Activated CD4-positive, alpha-beta memory T cell treated with anti-CD3 and anti-CD28 coated beads, Interleukin-2, amount 10 ng/mL, durations not matched to agents 7 days and 5 days (primary cell): ENCODE measurements around the gene APPBP2. TPM values are rescaled to one million over a fixed set of nuclear protein-coding genes. Genes with fewer than 3 reads are reported as not detected.
"Not testable (repeated sequence)": the region's sequence is repeated elsewhere in the genome, so short reads cannot be mapped to it uniquely, and the experiment has no call there.

Experiments
- CTCF ChIA-PET: fragments of 350-600 bp; sonication (Branson Sonifier 250); formaldehyde crosslinking; loops from one replicate; lab custom pipeline; 2021; ENCODE audit warnings: antibody characterized with exemption, inconsistent platforms; lab: Charles Lee
- POLR2A ChIA-PET: fragments of 350-600 bp; sonication (Branson Sonifier 250); formaldehyde crosslinking; loops from one replicate; lab custom pipeline; 2021; ENCODE audit warnings: antibody characterized with exemption; lab: Charles Lee
- DNase-seq: peaks from one replicate; pipeline ENCODE4 v3.0.0-alpha.2; 2020
- H3K27ac Mint-ChIP-seq: one replicate; pipeline ENCODE4 v1.8.0; 2021; ENCODE audit warnings: mild to moderate bottlenecking, mixed read lengths
- H3K27me3 Mint-ChIP-seq: one replicate; pipeline ENCODE4 v1.8.0; 2021; ENCODE audit warnings: mixed read lengths
- H3K36me3 Mint-ChIP-seq: one replicate; pipeline ENCODE4 v1.8.0; 2021; ENCODE audit warnings: low read depth, mixed read lengths
- H3K4me1 Mint-ChIP-seq: one replicate; pipeline ENCODE4 v1.8.0; 2021; ENCODE audit warnings: mixed read lengths
- H3K4me3 Mint-ChIP-seq: one replicate; pipeline ENCODE4 v1.8.0; 2021; ENCODE audit warnings: mild to moderate bottlenecking, mixed read lengths
- H3K9me3 Mint-ChIP-seq: one replicate; pipeline ENCODE4 v1.8.0; 2021; ENCODE audit warnings: mixed read lengths
- total RNA-seq, 2 experiments: library from RNA; stranded (reverse); gene quantifications; one replicate each; pipeline ENCODE4 v1.2.3, GENCODE V29; 2021

Gene APPBP2
- total RNA-seq, 2 experiments from 2014 or later, result 34.9 to 36.0 TPM

DNA sequence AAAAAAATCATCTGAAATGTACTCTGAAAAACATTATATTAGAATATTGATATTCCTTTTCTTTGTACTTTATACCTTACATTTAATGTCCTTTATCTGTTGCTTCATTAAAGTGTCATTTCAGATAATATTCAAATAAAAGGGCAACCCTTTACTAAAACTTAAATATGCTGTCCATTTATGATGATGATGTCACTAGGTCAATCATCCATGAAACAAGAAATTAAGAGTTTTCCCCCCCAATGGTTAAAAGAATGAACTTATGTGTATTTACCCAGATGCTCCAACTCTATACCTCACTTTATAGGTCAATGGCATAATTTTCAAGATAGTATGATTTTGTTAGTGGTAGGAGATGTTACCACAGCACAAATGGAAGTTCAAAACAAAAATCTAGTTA lies 15.3 kb downstream of the APPBP2 start:
- POLR2A ChIA-PET, result no interaction called here
- Mint-ChIP-seq H3K4me3 (no peak overlapping the region), H3K27ac (no peak overlapping the region), H3K4me1 (peaks cover 12% of the 10 kb centered on the region), H3K27me3 (no peaks in the 10 kb centered on the region), H3K36me3 (peaks cover 31% of the 10 kb centered on the region), H3K9me3 (no peaks in the 10 kb centered on the region)
- no peak for DNase-seq
- CTCF ChIA-PET, result interaction anchor here (0.6 kb wide), 1 partner anchor 435 kb away, joined by 4 read pairs; no protein-coding TSS in a partner anchor

DNA sequence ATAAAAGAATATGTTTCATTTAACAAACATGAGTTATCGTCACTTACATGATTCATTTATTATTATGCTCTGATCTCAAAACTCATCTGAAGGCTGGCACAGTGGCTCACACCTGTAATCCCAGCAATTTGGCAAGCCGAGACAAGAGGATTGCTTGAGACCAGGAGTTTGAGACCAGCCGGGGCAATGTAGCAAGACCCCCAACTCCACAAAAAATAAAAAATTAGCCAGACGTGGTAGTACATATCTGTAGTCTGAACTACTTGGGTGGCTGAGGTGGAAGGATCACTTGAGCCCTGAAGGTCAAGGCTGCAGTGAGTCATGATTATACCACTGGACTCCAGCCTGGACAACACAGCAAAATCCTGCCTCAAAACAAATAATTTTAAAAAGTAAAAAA lies 16.0 kb downstream of the APPBP2 start:
- no peak for DNase-seq
- Mint-ChIP-seq H3K4me1 (peaks cover 12% of the 10 kb centered on the region), H3K27me3 (no peaks in the 10 kb centered on the region), H3K9me3 (no peaks in the 10 kb centered on the region), H3K27ac (no peak overlapping the region), H3K4me3 (no peak overlapping the region), H3K36me3 (peaks cover 31% of the 10 kb centered on the region)
- ChIA-PET POLR2A (no interaction called here), CTCF (no interaction called here)

GRCh38 chr17:60508384-60508980 lies 17.6 kb downstream of the APPBP2 start:
- no peak for DNase-seq
- H3K36me3 Mint-ChIP-seq, result peaks cover 21% of the 10 kb centered on the region
- ChIA-PET CTCF (no interaction called here), POLR2A (interaction anchor here (1.2 kb wide), 1 partner anchor 13 kb away, joined by 3 read pairs; no protein-coding TSS in a partner anchor)
- H3K4me3 Mint-ChIP-seq, result no peak overlapping the region
- no peaks in the 10 kb centered on the region for H3K9me3 Mint-ChIP-seq
- peaks cover 12% of the 10 kb centered on the region for H3K4me1 Mint-ChIP-seq
- no peaks in the 10 kb centered on the region for H3K27me3 Mint-ChIP-seq
- H3K27ac Mint-ChIP-seq, result no peak overlapping the region

- Mint-ChIP-seq H3K27me3 (no peaks in the 10 kb centered on the region), H3K4me3 (no peak overlapping the region)
- POLR2A ChIA-PET, result no interaction called here
Measured at GRCh38 chr17:60506312-60506711, 19.7 kb downstream of the APPBP2 start.

DNA sequence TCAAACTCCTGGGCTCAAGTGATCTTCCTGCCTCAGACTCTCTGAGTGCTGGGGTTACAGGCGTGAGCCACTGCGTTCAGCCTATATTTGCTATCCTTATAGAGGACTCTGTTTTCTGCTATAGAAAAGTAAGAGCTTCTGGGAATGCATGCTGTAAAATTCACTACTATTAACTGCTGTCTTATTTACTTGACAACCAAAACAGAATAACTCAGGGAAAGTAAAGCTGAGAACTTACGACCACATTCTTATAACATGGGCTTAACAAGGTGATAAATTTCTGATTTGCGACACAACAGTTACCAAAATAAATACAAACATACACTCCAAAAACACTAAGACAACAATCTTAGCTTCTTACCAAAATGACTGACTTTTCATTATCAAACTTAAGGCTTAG lies 23.9 kb downstream of the APPBP2 start:
- CTCF ChIA-PET, result no interaction called here
- H3K27me3 Mint-ChIP-seq, result no peaks in the 10 kb centered on the region
- DNase-seq, result no peak
- H3K36me3 Mint-ChIP-seq, result peaks cover 24% of the 10 kb centered on the region
- H3K4me1 Mint-ChIP-seq, result peaks cover 5% of the 10 kb centered on the region
- no peak overlapping the region for H3K4me3 Mint-ChIP-seq
- no peaks in the 10 kb centered on the region for H3K9me3 Mint-ChIP-seq
- no peak overlapping the region for H3K27ac Mint-ChIP-seq
- POLR2A ChIA-PET, result no interaction called here

More at GRCh38 chr17:60506312-60506711, 19.7 kb downstream of the APPBP2 start:
- Mint-ChIP-seq H3K27ac (no peak overlapping the region), H3K9me3 (no peaks in the 10 kb centered on the region), H3K36me3 (peaks cover 14% of the 10 kb centered on the region), H3K4me1 (peaks cover 12% of the 10 kb centered on the region)
- DNase-seq, result no peak
- CTCF ChIA-PET, result no interaction called here

DNA sequence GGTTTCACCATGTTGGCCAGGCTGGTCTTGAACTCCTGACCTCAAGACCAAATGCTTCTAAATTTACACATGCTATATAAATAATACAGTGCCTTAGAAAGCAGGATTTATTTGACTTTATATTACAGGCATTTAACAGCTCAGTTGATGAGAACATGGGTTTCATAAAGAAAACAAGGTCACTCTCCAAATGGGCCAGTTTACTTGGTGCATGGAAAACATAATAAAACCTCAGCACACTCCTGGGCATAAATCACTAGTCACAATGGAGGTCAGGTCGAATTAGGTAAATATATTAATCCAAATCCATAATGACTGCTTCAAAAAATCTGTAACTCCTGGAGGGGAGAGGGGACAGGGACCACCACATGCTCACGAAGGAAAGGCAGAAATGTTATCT lies 24.5 kb downstream of the APPBP2 start:
- H3K9me3 Mint-ChIP-seq, result no peaks in the 10 kb centered on the region
- CTCF ChIA-PET, result no interaction called here

GRCh38 chr17:60496041-60496440 lies 30.0 kb downstream of the APPBP2 start:
- no peaks in the 10 kb centered on the region for H3K27me3 Mint-ChIP-seq
- H3K9me3 Mint-ChIP-seq, result peaks cover 14% of the 10 kb centered on the region
- no peaks in the 10 kb centered on the region for H3K4me1 Mint-ChIP-seq
- H3K27ac Mint-ChIP-seq, result no peak overlapping the region
- DNase-seq, result no peak
- ChIA-PET POLR2A (no interaction called here), CTCF (no interaction called here)
- peaks cover 67% of the 10 kb centered on the region for H3K36me3 Mint-ChIP-seq
- H3K4me3 Mint-ChIP-seq, result no peak overlapping the region

More for the DNA sequence above, 24.5 kb downstream of the APPBP2 start:
- H3K4me1 Mint-ChIP-seq, result peaks cover 5% of the 10 kb centered on the region
- no peak for DNase-seq
- no peak overlapping the region for H3K4me3 Mint-ChIP-seq
- no peak overlapping the region for H3K27ac Mint-ChIP-seq
- no peaks in the 10 kb centered on the region for H3K27me3 Mint-ChIP-seq
- POLR2A ChIA-PET, result no interaction called here
- peaks cover 28% of the 10 kb centered on the region for H3K36me3 Mint-ChIP-seq

GRCh38 chr17:60495260-60495659 lies 30.8 kb downstream of the APPBP2 start:
- peaks cover 75% of the 10 kb centered on the region for H3K36me3 Mint-ChIP-seq
- DNase-seq, result no peak
- H3K4me3 Mint-ChIP-seq, result no peak overlapping the region
- no peaks in the 10 kb centered on the region for H3K4me1 Mint-ChIP-seq
- POLR2A ChIA-PET, result no interaction called here
- H3K9me3 Mint-ChIP-seq, result peaks cover 20% of the 10 kb centered on the region
- CTCF ChIA-PET, result no interaction called here
- no peak overlapping the region for H3K27ac Mint-ChIP-seq
- no peaks in the 10 kb centered on the region for H3K27me3 Mint-ChIP-seq

DNA sequence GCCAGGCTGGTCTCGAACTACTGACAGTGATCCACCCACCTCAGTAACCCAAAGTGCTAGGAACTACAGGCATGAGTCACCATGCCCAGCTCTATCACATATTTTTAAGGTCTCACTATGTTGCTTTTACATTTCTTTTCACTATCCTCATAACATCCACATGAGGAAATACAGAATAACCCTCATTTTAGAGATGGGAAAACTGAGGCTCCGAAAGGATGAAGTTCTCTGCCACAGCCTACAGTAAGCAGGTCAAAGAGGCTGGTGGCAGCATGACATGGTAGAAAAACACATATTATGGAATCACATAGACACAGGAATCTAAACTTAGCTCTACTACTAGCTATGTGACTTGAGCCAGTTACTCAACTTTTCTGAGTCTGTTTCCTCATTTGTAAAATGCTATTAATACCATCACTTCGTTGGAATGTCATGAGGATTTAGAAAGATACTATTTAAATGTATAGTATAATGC lies 32.2 kb downstream of the APPBP2 start:
- Mint-ChIP-seq H3K9me3 (peaks cover 23% of the 10 kb centered on the region), H3K4me3 (no peak overlapping the region), H3K36me3 (peaks cover 71% of the 10 kb centered on the region), H3K27me3 (no peaks in the 10 kb centered on the region), H3K4me1 (no peaks in the 10 kb centered on the region), H3K27ac (no peak overlapping the region)
- POLR2A ChIA-PET, result no interaction called here
- DNase-seq, result no peak
- CTCF ChIA-PET, result no interaction called here

DNA sequence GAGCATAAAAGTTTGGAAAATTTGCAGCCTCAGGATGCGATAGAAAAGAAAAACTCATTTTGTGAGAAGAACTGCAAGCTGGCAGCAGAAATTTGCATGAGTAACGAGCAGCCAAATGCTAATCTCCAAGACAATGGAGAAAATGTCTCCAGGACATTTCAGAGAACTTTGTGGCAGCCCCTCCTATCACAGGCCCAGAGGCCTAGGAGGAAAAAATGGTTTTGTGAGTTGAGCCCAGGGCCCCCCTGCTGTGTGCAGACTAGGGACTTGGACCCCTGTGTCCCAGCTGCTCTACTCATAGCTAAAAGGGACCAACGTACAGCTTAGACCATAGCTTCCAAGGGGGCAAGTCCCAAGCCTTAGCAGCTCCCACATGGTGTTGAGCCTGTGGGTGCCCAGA lies 34.3 kb downstream of the APPBP2 start:
- peaks cover 76% of the 10 kb centered on the region for H3K36me3 Mint-ChIP-seq
- H3K4me1 Mint-ChIP-seq, result no peaks in the 10 kb centered on the region
- H3K27ac Mint-ChIP-seq, result no peak overlapping the region
- no peak overlapping the region for H3K4me3 Mint-ChIP-seq
- H3K9me3 Mint-ChIP-seq, result peaks cover 33% of the 10 kb centered on the region
- CTCF ChIA-PET, result no interaction called here
- no peaks in the 10 kb centered on the region for H3K27me3 Mint-ChIP-seq
- DNase-seq, result no peak
- POLR2A ChIA-PET, result no interaction called here

DNA sequence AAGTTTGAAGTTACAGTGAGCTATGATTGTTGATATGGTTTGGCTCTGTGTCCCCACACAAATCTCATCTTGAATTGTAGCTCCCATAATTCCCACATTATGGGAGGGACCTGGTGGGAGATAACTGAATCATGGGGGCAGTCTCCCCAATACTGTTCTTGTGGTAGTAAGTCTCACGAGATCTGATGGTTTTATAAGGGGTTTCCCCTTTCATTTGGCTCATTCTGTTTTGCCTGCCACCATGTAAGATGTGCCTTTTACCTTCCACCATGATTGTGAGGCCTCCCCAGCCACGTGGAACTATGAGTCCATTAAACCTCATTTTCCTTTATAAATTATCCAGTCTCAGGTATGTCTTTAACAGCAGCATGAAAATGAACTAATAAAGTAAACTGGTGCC lies 35.4 kb downstream of the APPBP2 start:
- H3K27me3 Mint-ChIP-seq, H3K4me3 Mint-ChIP-seq, DNase-seq, CTCF ChIA-PET, H3K4me1 Mint-ChIP-seq, H3K27ac Mint-ChIP-seq: not testable (repeated sequence)
- POLR2A ChIA-PET, result interaction anchor here (0.7 kb wide), 1 partner anchor 10 kb away, joined by 3 read pairs; no protein-coding TSS in a partner anchor
- Mint-ChIP-seq H3K9me3 (peaks cover 37% of the 10 kb centered on the region), H3K36me3 (peaks cover 75% of the 10 kb centered on the region)

DNA sequence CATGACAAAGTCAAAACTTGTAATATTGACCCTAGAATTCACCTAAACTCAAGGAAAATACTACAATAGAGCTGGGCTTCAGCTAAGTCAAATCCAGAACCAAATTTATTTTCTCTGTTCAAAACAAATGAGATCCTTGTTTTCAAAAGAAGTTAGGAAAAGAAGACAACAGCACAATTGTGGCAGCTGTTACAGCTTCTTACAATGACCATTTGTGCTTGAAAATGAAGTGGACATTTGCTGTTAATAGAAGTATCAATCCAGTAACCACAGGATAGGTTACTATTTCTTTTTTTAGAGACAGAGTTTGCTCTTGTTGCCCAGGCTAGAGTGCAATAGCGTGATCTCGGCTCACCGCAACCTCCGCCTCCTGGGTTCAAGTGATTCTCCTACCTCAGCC lies 44.4 kb downstream of the APPBP2 start:
- POLR2A ChIA-PET, result no interaction called here
- H3K4me3 Mint-ChIP-seq, result no peak overlapping the region

GRCh38 chr17:60473788-60474187 lies 52.3 kb downstream of the APPBP2 start:
- no peak overlapping the region for H3K4me3 Mint-ChIP-seq
- H3K9me3 Mint-ChIP-seq, result no peaks in the 10 kb centered on the region
- ChIA-PET POLR2A (no interaction called here), CTCF (no interaction called here)
- H3K27ac Mint-ChIP-seq, result no peak overlapping the region
- H3K36me3 Mint-ChIP-seq, result peaks cover 44% of the 10 kb centered on the region
- no peaks in the 10 kb centered on the region for H3K27me3 Mint-ChIP-seq
- no peak for DNase-seq
- H3K4me1 Mint-ChIP-seq, result peaks cover 11% of the 10 kb centered on the region

More for the DNA sequence above, 44.4 kb downstream of the APPBP2 start:
- no peaks in the 10 kb centered on the region for H3K4me1 Mint-ChIP-seq
- no peak for DNase-seq
- no peak overlapping the region for H3K27ac Mint-ChIP-seq
- H3K9me3 Mint-ChIP-seq, result peaks cover 6% of the 10 kb centered on the region
- CTCF ChIA-PET, result no interaction called here
- H3K27me3 Mint-ChIP-seq, result no peaks in the 10 kb centered on the region
- peaks cover 24% of the 10 kb centered on the region for H3K36me3 Mint-ChIP-seq

DNA sequence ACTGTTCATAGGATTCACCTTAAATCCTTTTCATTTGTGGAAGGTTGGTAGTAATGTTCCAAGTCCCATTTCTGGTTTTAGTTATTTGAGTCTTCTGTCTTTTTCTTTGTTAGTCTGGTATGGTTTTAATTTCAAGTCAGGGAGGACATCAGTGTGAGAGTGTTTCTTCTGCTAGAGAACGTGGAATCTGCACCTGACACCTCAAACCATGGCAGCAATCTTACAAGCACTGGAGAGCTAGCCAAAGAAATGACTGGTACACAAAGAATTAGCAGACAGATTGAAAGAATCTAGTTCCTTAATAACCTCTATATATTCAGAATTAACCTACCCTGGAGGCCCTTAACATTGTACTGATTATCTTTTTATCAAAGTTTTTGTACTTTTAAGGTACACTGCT lies 53.6 kb downstream of the APPBP2 start:
- Mint-ChIP-seq H3K36me3 (peaks cover 43% of the 10 kb centered on the region), H3K27me3 (no peaks in the 10 kb centered on the region)

More for the DNA sequence above, 53.6 kb downstream of the APPBP2 start:
- no peak for DNase-seq
- CTCF ChIA-PET, result no interaction called here
- POLR2A ChIA-PET, result no interaction called here
- no peak overlapping the region for H3K27ac Mint-ChIP-seq
- H3K4me3 Mint-ChIP-seq, result no peak overlapping the region
- H3K4me1 Mint-ChIP-seq, result peaks cover 11% of the 10 kb centered on the region
- no peaks in the 10 kb centered on the region for H3K9me3 Mint-ChIP-seq
